ENCODE measurements around the gene AFAP1L1.
A peak's percentile ranks its signal among the peaks of the same experiment; 100 is the strongest.

Gene AFAP1L1

DNA sequence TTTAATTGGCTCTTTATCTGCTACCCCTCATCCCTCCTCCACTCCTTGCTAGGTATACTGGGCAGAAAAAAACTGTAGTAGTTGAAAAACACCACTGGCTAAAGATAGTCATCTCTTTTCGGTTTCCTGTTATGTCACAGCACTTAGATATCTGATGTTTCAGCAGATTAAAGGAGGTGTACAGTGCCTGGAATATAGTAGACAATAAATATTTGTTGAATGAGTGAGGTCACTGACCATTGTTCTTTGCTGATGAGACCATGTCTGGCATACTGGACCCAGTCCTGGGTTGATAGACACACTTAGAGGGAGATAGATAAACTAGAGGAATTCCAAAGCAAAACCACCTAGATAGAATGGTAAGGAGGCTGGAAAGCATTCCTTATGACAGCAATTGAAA lies 76.9 kb downstream of the AFAP1L1 start:
- no peak for DNase-seq (ENCODE audit: low read depth)

DNA sequence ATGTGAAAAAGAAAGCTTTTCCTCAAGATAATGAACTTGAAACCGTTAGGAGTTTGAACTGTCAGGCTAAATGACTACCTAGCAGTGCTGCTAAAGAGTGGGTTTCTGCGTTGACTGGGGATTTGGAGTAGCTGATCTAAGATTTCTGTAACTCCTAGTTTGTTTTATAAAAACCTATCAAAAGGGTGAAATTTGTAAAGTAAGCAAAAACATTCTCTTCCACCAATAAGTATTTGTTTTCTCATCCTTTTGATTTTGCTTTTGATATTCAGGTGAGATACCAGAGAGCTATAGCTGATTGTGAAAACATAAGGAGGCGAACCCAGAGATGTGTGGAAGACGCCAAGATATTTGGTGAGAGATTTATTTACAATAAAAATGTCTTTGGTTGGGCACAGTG lies 77.7 kb downstream of the AFAP1L1 start:
- no peak for DNase-seq (ENCODE audit: low read depth)

- no peak for DNase-seq (ENCODE audit: low read depth)
Observed at GRCh38 chr5:149352169-149352568, 80.5 kb downstream of the AFAP1L1 start.

- DNase-seq (ENCODE audit: low read depth): no peak
Observed at GRCh38 chr5:149353911-149354310, 82.3 kb downstream of the AFAP1L1 start.

DNA sequence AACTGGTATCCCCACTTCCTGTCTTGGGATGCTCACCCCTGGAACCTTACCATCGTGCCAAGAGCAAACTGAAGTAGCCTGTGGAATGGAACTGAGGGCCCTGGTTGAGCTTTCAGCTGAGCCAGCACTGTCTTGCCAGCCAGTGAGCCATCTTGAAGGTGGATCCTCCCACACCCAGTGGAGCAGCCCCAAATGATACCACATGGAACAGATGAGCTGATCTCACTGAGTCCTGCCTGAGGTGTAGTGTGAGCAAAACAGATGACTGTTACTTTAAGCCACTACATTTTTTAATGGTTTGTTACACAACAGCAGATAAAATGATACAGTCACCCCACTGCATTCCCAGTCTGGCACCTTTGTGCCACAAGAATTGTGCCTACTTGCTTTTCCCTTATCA lies 84.0 kb downstream of the AFAP1L1 start:
- DNase-seq (ENCODE audit: low read depth): no peak

DNA sequence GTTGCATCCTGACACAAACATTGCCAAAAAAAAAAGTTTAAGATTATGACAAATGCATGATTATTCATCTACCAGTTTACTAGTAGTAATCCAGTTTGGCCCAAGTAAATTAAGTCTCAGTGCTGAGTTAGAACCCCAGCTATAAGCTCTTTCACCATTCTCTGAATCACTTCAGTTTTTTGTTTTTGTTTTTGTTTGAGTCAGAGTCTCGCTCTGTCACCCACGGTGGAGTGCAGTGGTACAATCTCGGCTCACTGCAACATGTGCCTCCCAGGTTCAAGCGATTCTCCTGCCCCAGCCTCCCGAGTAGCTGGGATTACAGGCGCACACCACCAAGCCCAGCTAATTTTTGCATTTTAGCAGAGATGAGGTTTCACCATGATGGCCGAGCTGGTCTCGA lies 84.7 kb downstream of the AFAP1L1 start:
- no peak for DNase-seq (ENCODE audit: low read depth)

DNA sequence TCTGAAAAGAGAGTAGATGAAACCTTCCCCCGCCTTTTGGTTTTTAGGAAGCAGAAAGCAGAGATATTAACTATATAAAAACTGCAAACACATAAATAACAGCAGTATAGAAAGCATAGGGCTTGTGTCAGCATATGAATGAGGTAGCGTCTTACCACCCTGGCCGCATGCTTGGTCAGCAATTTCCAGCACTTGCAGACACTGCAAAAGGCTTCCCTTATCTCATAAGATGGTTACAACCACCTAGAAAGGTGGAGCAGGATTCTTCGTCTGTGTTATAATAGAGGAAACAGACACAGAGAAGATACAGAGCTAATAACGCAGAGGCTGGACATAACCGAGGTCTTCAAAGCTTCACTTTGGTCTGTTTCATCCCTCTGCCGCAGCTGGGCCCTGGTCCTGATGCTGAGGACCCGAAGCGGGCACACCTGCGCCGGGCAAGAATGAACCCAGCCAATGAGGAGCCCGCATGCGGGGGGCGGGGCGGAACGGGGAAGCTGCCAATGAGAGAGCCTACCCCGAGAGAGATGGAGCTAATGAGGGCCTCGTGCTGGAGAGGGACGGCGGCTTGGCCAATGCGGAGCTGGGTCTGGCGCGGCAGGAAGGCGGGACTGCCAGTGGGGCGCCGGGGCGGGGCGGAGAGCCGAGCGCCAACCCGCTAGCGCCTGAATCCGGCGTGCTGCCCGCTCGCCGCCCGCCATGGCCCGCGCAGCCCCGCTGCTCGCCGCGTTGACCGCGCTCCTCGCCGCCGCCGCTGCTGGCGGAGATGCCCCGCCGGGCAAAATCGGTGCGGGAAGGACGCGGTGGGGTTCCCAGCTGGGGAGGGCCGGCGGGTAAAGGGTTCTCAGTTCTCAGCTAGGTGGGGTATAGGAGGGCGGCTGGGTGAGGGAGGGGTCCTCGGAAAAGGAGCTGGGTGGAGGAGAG lies 86.0 kb downstream of the AFAP1L1 start, which contains the start of gene PCYOX1L:
TSS of gene PCYOX1L (plus strand) at position 677 of the 924 bp plus-strand sequence. CDS start at position 700, 23 bp downstream.
- DNase-seq (ENCODE audit: low read depth): peak; percentile 59

DNA sequence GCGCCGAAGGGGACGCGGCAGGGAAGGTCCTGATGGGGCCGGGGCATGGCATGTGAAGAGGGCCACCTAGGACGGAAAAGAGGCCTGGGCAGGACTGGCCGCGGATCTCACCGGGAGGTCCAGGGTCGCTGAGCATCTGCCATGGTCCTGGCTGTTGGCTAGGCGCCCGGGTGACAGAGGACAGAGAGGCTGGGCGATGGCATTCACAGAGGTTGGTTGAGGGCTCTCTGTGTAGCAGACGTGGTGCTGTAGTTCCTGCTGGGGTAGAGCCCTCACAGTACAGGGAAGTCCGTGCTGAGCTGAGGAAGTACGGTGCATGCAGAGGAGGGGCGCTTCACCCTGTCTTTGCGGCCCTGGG lies 86.6 kb downstream of the AFAP1L1 start:
- no peak for DNase-seq (ENCODE audit: low read depth)

GRCh38 chr5:149358868-149359495 lies 87.3 kb downstream of the AFAP1L1 start:
- no peak for DNase-seq (ENCODE audit: low read depth)

- DNase-seq (ENCODE audit: low read depth): no peak
Observed at GRCh38 chr5:149360272-149360671, 88.6 kb downstream of the AFAP1L1 start.

- no peak for DNase-seq (ENCODE audit: low read depth)
Observed at GRCh38 chr5:149362541-149362940, 90.9 kb downstream of the AFAP1L1 start.

DNA sequence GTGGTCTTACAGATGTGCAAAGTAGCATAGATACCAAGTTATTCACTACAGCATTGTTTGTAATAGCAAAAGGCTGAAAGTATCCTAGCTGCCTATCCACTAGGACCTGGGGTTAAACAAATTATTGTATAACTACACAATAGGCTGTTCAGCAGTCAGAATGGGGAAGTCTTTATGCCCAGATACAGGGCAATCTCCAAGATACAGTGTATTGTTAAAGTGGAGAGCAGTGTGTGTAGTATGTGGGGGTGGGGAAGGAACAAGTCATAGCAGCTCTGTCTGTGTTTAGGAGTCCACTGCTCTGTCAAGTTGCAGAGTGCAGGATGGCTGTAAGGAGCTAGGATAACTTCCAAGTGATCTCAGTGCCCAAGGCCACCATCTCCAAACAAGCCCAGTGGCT lies 91.7 kb downstream of the AFAP1L1 start:
- DNase-seq (ENCODE audit: low read depth): no peak

DNA sequence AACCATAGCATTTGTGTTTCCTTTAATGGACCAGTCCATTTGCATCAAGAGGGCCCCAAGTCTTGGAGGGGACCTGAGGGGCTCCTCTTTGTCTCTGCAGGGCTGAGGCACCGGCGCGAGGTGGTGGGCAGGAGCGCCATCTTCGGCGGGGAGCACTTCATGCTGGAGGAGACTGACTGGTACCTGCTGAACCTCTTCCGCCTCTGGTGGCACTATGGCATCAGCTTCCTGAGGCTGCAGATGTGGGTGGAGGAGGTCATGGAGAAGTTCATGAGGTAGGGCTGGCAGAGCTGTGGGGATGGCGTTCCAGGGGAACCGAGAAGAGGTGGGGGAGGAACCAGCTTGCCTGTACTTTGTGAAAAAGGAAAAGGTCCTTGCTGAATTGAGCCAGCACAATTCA lies 92.3 kb downstream of the AFAP1L1 start:
- no peak for DNase-seq (ENCODE audit: low read depth)

DNA sequence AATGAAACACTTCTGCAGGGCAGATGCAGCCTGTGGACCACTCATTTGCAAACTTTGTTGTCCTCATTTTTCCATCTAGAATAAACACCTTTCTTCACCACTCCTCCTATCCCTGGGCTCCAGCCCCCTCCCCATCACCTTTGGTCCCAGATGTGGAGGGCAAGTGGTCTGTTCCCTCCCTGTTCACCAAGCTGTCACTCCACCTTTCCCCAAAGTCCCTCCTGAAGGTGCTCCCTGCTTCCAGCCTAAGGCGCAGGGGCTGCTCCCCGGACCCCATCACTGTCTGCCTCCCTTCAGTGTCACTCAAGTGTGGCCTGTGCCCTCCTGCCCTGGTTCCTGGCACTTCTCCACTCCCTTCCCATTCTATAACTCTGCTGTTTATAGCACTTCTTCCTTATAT lies 93.1 kb downstream of the AFAP1L1 start:
- DNase-seq (ENCODE audit: low read depth): no peak

DNA sequence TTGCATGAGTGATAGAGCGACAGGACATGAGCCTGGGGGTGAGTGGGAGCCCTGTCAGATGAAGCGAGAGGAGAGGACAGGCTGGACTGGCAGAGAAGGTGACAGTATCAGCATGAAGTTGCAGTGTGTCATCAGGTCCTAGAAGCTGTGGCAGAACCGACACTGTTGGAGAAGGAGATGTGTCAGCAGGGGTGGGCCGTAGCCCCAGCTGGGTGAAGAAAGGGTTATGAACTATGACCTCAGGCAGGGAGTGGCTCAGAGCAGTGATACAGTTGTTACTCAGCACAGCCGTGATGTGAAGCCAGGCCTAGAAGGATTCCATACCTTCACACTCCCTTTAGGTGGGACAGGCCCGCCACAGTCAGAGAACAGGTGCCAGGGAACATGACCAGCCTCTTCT lies 93.8 kb downstream of the AFAP1L1 start:
- no peak for DNase-seq (ENCODE audit: low read depth)

DNA sequence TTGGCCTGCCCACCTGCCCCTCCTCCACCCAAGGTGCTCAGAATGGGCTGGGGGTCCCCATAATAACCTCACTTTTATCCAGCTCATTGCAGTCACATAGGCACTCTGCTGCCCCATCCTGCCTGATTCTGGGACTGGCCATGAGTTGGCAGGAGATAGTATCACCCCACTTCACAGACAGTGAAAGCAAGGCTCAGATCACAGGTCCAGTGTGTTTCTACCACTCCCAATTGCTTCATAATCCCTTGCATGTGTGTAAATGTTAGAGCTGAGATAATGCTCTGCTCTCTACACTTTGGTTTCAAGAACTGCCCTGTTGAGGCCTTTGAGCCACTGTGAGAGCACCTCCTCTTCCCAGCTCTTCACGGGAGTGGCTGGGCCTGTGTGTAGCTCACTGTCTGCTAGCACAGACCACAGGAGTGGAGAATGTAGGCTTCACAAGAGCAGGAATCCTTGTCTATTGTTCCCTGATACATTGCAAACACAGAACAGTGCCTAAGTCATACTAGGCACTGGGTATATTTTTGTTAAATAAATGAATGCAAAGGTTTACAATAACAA lies 94.6 kb downstream of the AFAP1L1 start:
- DNase-seq (ENCODE audit: low read depth): no peak

DNA sequence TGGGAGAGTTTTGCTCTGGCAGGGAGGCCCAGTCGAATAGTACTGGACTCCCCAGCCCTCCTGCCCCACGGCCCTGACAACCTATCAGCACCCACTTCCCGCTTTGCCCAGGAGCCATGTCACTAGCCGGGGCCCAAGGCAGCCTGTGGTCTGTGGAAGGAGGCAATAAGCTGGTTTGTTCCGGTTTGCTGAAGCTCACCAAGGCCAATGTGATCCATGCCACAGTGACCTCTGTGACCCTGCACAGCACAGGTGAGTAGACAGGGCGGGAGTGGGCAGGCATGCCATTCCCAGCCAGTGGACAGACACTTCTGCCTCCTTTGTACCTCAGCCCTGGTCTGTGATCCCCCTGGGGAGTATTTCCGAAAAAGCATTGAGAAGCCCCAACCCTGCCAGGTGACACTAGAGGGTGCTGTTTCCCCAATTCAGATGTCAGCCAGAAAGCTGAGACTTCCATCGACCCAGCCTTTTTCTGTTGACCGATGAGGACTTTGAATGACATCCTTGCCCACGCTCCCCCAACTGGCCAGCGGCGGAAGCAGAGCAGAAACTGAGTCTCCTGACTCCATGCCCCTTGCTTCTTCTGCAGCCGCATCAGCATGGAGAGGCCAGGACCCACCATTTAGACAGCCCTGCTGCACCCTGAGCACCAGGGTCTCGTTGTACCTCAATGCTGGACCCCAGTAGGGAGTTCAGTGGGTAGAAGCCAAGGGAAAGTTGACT lies 95.8 kb downstream of the AFAP1L1 start:
- DNase-seq (ENCODE audit: low read depth): peak; percentile 43

GRCh38 chr5:149367972-149368645 lies 96.5 kb downstream of the AFAP1L1 start:
- no peak for DNase-seq (ENCODE audit: low read depth)

DNA sequence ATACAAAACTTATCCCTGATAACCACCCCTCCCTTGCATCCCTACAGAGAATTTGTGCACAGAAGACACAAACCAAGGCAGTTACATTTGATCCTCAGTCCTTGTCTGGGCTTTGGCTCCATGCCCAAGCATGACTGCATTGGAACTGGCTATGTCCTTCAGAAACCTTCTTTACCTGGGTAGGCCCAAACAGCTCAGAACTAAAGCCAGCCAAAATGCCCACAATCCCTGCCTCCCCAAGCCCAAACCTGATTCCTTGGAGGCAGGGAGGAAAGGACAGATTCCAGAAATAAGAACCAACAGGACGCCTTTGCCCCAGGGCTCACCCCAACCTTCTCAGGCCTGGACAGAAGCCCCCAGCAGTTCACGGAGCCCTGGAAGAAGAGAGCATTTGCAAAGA lies 99.2 kb downstream of the AFAP1L1 start:
- no peak for DNase-seq (ENCODE audit: low read depth)

DNA sequence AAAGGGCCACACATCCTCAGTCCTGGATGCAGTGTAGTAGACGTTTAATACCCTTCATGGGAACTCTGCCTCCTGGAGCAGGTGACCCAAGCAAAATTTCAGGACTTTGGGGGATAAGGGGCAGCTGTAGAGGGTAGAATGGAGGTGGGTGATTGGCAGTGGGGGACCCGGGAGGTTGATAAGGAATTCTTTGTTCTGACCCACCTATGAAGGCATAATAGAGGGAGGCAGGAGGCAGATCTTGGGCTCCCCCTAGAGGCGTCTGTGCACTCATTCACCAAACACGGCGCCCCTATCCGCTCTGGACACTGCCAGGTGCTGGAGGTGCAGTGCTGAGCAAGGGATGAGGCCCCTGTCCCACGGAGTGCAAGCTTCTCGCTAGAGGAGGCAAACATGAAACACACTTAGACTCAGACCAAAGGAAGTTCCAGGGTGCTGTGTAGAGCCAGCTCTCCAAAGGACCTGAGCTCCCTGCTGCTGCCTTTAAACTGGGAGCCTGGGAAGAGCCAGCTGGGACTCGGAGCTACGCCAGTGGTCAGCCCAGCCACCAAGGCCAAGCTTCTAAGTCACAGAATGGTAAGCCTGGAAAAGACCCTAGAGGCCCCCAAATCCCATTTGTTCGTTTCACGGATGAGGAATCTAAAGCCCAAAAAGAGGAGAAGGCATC lies 99.8 kb downstream of the AFAP1L1 start:
- DNase-seq (ENCODE audit: low read depth): no peak

GRCh38 chr5:149372076-149372795 lies 100.6 kb downstream of the AFAP1L1 start:
- DNase-seq (ENCODE audit: low read depth): no peak

Data from HS-27A (cell line).